PC-3 (cell line): Measurements from ENCODE around the gene MIGA1.

Experiments used
- EZH2 ChIP-seq: fragments of 300-600 bp; sonication (generic); IDR thresholded peaks from one replicate; pipeline ENCODE4 v1.6.1; 2017; ENCODE audit warnings: antibody characterized with exemption, mild to moderate bottlenecking, low read length; ENCODE audit not compliant: unreplicated experiment
- EZH2phosphoT487 ChIP-seq: fragments of 300-600 bp; sonication (generic); IDR thresholded peaks from 2 replicates; pipeline ENCODE4 v1.6.1; 2018; ENCODE audit warnings: mild to moderate bottlenecking, antibody characterized with exemption, low read length, borderline replicate concordance
- TF ChIP-seq, protein P1 (sequence below): fragments of 300-600 bp; sonication (generic); conservative IDR thresholded peaks from 2 replicates; pipeline ENCODE4 v1.5.1; 2017; ENCODE audit warnings: antibody characterized with exemption, low read depth, mild to moderate bottlenecking, low read length

DNA sequence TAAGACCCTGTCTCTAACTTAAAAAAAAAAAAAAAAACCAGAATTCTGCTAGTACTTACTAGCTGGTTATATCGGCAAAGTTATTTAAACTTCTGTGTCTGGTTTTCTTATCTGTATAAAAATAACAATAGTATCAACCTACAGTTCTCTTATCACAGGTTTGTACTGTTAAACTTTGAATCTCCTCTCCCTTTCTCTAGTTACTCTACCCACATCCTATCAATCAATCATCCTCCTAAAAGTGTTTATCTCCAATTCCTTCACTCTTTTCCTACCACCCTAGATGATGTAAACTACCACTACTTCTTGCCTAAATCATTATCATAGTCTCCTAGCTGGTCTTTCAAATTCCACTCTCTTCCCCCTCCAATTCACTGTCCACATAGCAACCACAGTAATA lies 47.4 kb upstream of the MIGA1 start:
- TF ChIP-seq, protein P1, sequence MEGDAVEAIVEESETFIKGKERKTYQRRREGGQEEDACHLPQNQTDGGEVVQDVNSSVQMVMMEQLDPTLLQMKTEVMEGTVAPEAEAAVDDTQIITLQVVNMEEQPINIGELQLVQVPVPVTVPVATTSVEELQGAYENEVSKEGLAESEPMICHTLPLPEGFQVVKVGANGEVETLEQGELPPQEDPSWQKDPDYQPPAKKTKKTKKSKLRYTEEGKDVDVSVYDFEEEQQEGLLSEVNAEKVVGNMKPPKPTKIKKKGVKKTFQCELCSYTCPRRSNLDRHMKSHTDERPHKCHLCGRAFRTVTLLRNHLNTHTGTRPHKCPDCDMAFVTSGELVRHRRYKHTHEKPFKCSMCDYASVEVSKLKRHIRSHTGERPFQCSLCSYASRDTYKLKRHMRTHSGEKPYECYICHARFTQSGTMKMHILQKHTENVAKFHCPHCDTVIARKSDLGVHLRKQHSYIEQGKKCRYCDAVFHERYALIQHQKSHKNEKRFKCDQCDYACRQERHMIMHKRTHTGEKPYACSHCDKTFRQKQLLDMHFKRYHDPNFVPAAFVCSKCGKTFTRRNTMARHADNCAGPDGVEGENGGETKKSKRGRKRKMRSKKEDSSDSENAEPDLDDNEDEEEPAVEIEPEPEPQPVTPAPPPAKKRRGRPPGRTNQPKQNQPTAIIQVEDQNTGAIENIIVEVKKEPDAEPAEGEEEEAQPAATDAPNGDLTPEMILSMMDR, result no peak
- TF ChIP-seq EZH2 (no peak), EZH2phosphoT487 (no peak)
